ENCODE data around the gene DDX1.
A peak's percentile ranks its signal among the peaks of the same experiment; 100 is the strongest.

The DDX1 gene

GRCh38 chr2:15577071-15577735 lies 14.5 kb upstream of the DDX1 start:
- peak; percentile 47 to 90 for DNase-seq (ENCODE audit: low read depth in 1 of 2, low spot score in 1 of 2)
- Histone ChIP-seq H3K4me3 (replicated peaks; ENCODE audit: insufficient read depth, low read length) (no peak overlapping the region), H3K27ac (replicated peaks) (no peak overlapping the region), H3K27me3 (ENCODE audit: insufficient read depth, poor library complexity, severe bottlenecking) (no peaks in the 10 kb centered on the region)
- TF ChIP-seq POLR2AphosphoS5 (IDR thresholded peaks at IDR 0.05; ENCODE audit: low read depth) (no peak), CTCF (IDR thresholded peaks at IDR 0.05; ENCODE audit: insufficient read depth, low read length) (peak; percentile 84)

- TF ChIP-seq POLR2AphosphoS5 (IDR thresholded peaks at IDR 0.05; ENCODE audit: low read depth), result no peak
- TF ChIP-seq REST (IDR thresholded peaks at IDR 0.05; ENCODE audit: insufficient replicate concordance, low read depth), result no peak
- TF ChIP-seq GABPA (IDR thresholded peaks at IDR 0.05; ENCODE audit: low read depth), result no peak
- no peak for TF ChIP-seq SPI1 (IDR thresholded peaks at IDR 0.05; ENCODE audit: borderline replicate concordance, low read depth)
- TF ChIP-seq CTCF (IDR thresholded peaks at IDR 0.05; ENCODE audit: insufficient read depth, low read length), result no peak
- no peak for DNase-seq (ENCODE audit: low read depth in 1 of 2, low spot score in 1 of 2)
- Histone ChIP-seq H3K27ac (replicated peaks) (no peak overlapping the region), H3K27me3 (ENCODE audit: insufficient read depth, poor library complexity, severe bottlenecking) (no peaks in the 10 kb centered on the region), H3K4me3 (replicated peaks; ENCODE audit: insufficient read depth, low read length) (no peak overlapping the region)
Measured at GRCh38 chr2:15579641-15580040, 12.0 kb upstream of the DDX1 start.

- H3K4me3 ChIP-seq (replicated peaks; ENCODE audit: insufficient read depth, low read length), result no peak overlapping the region
- DNase-seq (ENCODE audit: low read depth in 1 of 2, low spot score in 1 of 2), result no peak
- H3K27ac ChIP-seq (replicated peaks), result no peak overlapping the region
- TF ChIP-seq GABPA (IDR thresholded peaks at IDR 0.05; ENCODE audit: low read depth) (no peak), CTCF (IDR thresholded peaks at IDR 0.05; ENCODE audit: insufficient read depth, low read length) (no peak), SPI1 (IDR thresholded peaks at IDR 0.05; ENCODE audit: borderline replicate concordance, low read depth) (no peak), POLR2AphosphoS5 (IDR thresholded peaks at IDR 0.05; ENCODE audit: low read depth) (no peak), REST (IDR thresholded peaks at IDR 0.05; ENCODE audit: insufficient replicate concordance, low read depth) (no peak)
- no peaks in the 10 kb centered on the region for H3K27me3 ChIP-seq (ENCODE audit: insufficient read depth, poor library complexity, severe bottlenecking)
Measured at GRCh38 chr2:15580451-15580850, 11.2 kb upstream of the DDX1 start.

Measured in HL-60 (cell line).